ENCODE results near the gene INS. TPM values are rescaled to one million over a fixed set of nuclear protein-coding genes. Genes with fewer than 3 reads are reported as not detected.

Gene INS
- total and polyA plus RNA-seq, 2 donors (not counting 1 experiment from before 2014, with no cell fraction given): not detected

- Mint-ChIP-seq H3K27me3 (peaks cover 30% of the 10 kb centered on the region), H3K9me3 (ENCODE audit: insufficient read depth) (peaks cover 4% of the 10 kb centered on the region), H3K4me1 (peaks cover 14% of the 10 kb centered on the region), H3K27ac (no peak overlapping the region), H3K4me3 (peak overlapping the region; percentile 49)
- H3K4me2 ChIP-seq (replicated peaks; ENCODE audit: low read depth, low read length, poor library complexity, severe bottlenecking): no peak overlapping the region
- POLR2A ChIA-PET: no interaction called here
- H2AFZ ChIP-seq (ENCODE audit: insufficient read depth, low read depth, low read length, poor library complexity, severe bottlenecking): no peak overlapping the region
- H4K20me1 ChIP-seq (ENCODE audit: control insufficient read depth, insufficient read depth, low read length, poor library complexity, severe bottlenecking): no peaks in the 10 kb centered on the region
- 94% methylated on average over 14 of the region's 14 CpGs for WGBS (ENCODE audit: insufficient coverage)
- no peak overlapping the region for H3K9ac ChIP-seq (ENCODE audit: low read length)
- peaks cover 0 to 56% (median 14%) of the 10 kb centered on the region in 4 experiments for H3K27me3 ChIP-seq (replicated peaks in 1 of 4; ENCODE audit: control extremely low read depth in 1 of 4, control insufficient read depth in 3 of 4, insufficient read depth in 4 of 4, low read length in 3 of 4)
- no peak overlapping the region for H3K4me3 ChIP-seq (ENCODE audit: control extremely low read depth in 1 of 5, extremely low read depth in 1 of 5, insufficient read depth in 1 of 5, low read depth in 2 of 5, low read length in 4 of 5)
- H3K9me3 ChIP-seq (ENCODE audit: control extremely low read depth in 1 of 3, control insufficient read depth in 2 of 3, insufficient read depth in 1 of 3, low read length in 2 of 3): peaks cover 0 to 3% (median 0%) of the 10 kb centered on the region in 3 donors
- intact Hi-C loops (cut with micrococcal nuclease): no loop called here
- CTCF ChIA-PET: interaction anchor here (1.4 kb wide), 1 partner anchor 15 kb away, joined by 4 read pairs; no protein-coding TSS in a partner anchor
- H3K36me3 ChIP-seq (replicated peaks in 1 of 2; ENCODE audit: control extremely low read depth in 1 of 2, control insufficient read depth in 1 of 2, extremely low read depth in 1 of 2, insufficient read depth in 2 of 2, low read length in 1 of 2): no peaks in the 10 kb centered on the region
- no peak for ATAC-seq (ENCODE audit: low read depth)
- no peak for DNase-seq
- TF ChIP-seq EZH2 (IDR thresholded peaks at IDR 0.05; ENCODE audit: borderline replicate concordance, insufficient read depth, low read depth, low read length, poor library complexity, severe bottlenecking) (no peak), CTCF (IDR thresholded peaks at IDR 0.05) (no peak)
- H3K4me1 ChIP-seq (ENCODE audit: control insufficient read depth in 2 of 2, insufficient read depth in 2 of 2, low read length in 2 of 2): peaks cover 15 to 21% of the 10 kb centered on the region in 2 donors
- H3K27ac ChIP-seq (ENCODE audit: low read length in 2 of 2): no peak overlapping the region
- H3K79me2 ChIP-seq (ENCODE audit: control insufficient read depth, insufficient read depth, low read length): no peaks in the 10 kb centered on the region
Observed at GRCh38 chr11:2135648-2136201, 25.3 kb downstream of the INS start.

GRCh38 chr11:2135018-2135569, 25.9 kb downstream of the INS start:
- ATAC-seq (ENCODE audit: low read depth): no peak
- TF ChIP-seq CTCF (IDR thresholded peaks at IDR 0.05) (no peak), EZH2 (IDR thresholded peaks at IDR 0.05; ENCODE audit: borderline replicate concordance, insufficient read depth, low read depth, low read length, poor library complexity, severe bottlenecking) (no peak)
- peaks cover 30% of the 10 kb centered on the region for H3K27me3 Mint-ChIP-seq
- no peak overlapping the region for H3K27ac ChIP-seq (ENCODE audit: low read length in 2 of 2)
- DNase-seq: no peak
- H3K9ac ChIP-seq (ENCODE audit: low read length): no peak overlapping the region
- peaks cover 0 to 52% (median 13%) of the 10 kb centered on the region in 4 experiments for H3K27me3 ChIP-seq (replicated peaks in 1 of 4; ENCODE audit: control extremely low read depth in 1 of 4, control insufficient read depth in 3 of 4, insufficient read depth in 4 of 4, low read length in 3 of 4)
- H3K4me3 Mint-ChIP-seq: no peak overlapping the region
- H2AFZ ChIP-seq (ENCODE audit: insufficient read depth, low read depth, low read length, poor library complexity, severe bottlenecking): no peak overlapping the region
- no peaks in the 10 kb centered on the region for H3K79me2 ChIP-seq (ENCODE audit: control insufficient read depth, insufficient read depth, low read length)
- no peak overlapping the region for H3K4me2 ChIP-seq (replicated peaks; ENCODE audit: low read depth, low read length, poor library complexity, severe bottlenecking)
- no peak overlapping the region for H3K27ac Mint-ChIP-seq
- CTCF ChIA-PET: interaction anchor here (1.4 kb wide), 1 partner anchor 16 kb away, joined by 4 read pairs; no protein-coding TSS in a partner anchor
- no peak overlapping the region for H3K4me3 ChIP-seq (ENCODE audit: control extremely low read depth in 1 of 5, extremely low read depth in 1 of 5, insufficient read depth in 1 of 5, low read depth in 2 of 5, low read length in 4 of 5)
- H4K20me1 ChIP-seq (ENCODE audit: control insufficient read depth, insufficient read depth, low read length, poor library complexity, severe bottlenecking): no peaks in the 10 kb centered on the region
- intact Hi-C loops (cut with micrococcal nuclease): no loop called here
- peaks cover 4% of the 10 kb centered on the region for H3K9me3 Mint-ChIP-seq (ENCODE audit: insufficient read depth)
- WGBS (ENCODE audit: insufficient coverage): 88% methylated on average over 23 of the region's 26 CpGs
- no peaks in the 10 kb centered on the region for H3K36me3 ChIP-seq (replicated peaks in 1 of 2; ENCODE audit: control extremely low read depth in 1 of 2, control insufficient read depth in 1 of 2, extremely low read depth in 1 of 2, insufficient read depth in 2 of 2, low read length in 1 of 2)
- peaks cover 15% of the 10 kb centered on the region in 2 donors for H3K4me1 ChIP-seq (ENCODE audit: control insufficient read depth in 2 of 2, insufficient read depth in 2 of 2, low read length in 2 of 2)
- POLR2A ChIA-PET: no interaction called here
- H3K9me3 ChIP-seq (ENCODE audit: control extremely low read depth in 1 of 3, control insufficient read depth in 2 of 3, insufficient read depth in 1 of 3, low read length in 2 of 3): peaks cover 0 to 3% (median 0%) of the 10 kb centered on the region in 3 donors
- H3K4me1 Mint-ChIP-seq: peaks cover 13% of the 10 kb centered on the region
